ENCODE results near the gene TLE1. TPM values are rescaled to one million over a fixed set of nuclear protein-coding genes. Genes with fewer than 3 reads are reported as not detected.

TLE1 gene
- total and polyA plus RNA-seq, 10 of the 15 experiments (the other 5 are each of a cell fraction or from before 2014, with no cell fraction given) = 0.04 to 0.23 (median 0.10) TPM; not detected in 6

- WGBS (ENCODE audit: insufficient coverage, insufficient replicate concordance, low lambda C conversion rate, missing lambda C conversion rate) = 52% methylated on average over 15 of the region's 15 CpGs
- POLR2A ChIA-PET = no interaction called here
- Histone ChIP-seq H3K27ac (ENCODE audit: control insufficient read depth, insufficient read depth) (no peak overlapping the region), H3K27me3 (replicated peaks in 1 of 2; ENCODE audit: control insufficient read depth in 2 of 2, insufficient read depth in 2 of 2, low read length in 1 of 2) (no peaks in the 10 kb centered on the region), H3K9ac (ENCODE audit: control insufficient read depth, insufficient read depth, low read length) (no peak overlapping the region), H4K20me1 (ENCODE audit: control insufficient read depth, insufficient read depth) (no peaks in the 10 kb centered on the region), H3K4me2 (ENCODE audit: control insufficient read depth, insufficient read depth) (no peak overlapping the region), H3K4me3 (no peak overlapping the region), H3K79me2 (ENCODE audit: control insufficient read depth, insufficient read depth, low read length) (no peaks in the 10 kb centered on the region), H2AFZ (ENCODE audit: control insufficient read depth, low read depth, low read length) (no peak overlapping the region), H3K36me3 (ENCODE audit: control insufficient read depth in 2 of 2, insufficient read depth in 2 of 2, low read length in 1 of 2) (no peaks in the 10 kb centered on the region), H3K9me3 (replicated peaks; ENCODE audit: control insufficient read depth, insufficient read depth, low read length) (no peaks in the 10 kb centered on the region), H3K4me1 (ENCODE audit: control insufficient read depth, insufficient read depth, low read length) (no peaks in the 10 kb centered on the region)
- ATAC-seq = no peak
- no peak for DNase-seq (ENCODE audit: low read depth, low spot score)
- FAIRE-seq = no peak
- CTCF ChIA-PET = no interaction called here
- no TSS peak for BruUV-seq (replicated peaks)
- RAD21 ChIA-PET (ENCODE audit: unreplicated experiment) = no interaction called here
- TF ChIP-seq ZZZ3 (IDR thresholded peaks at IDR 0.05; ENCODE audit: control insufficient read depth, insufficient read length, low read depth) (no peak), GATAD2B (conservative IDR thresholded peaks at IDR 0.05; ENCODE audit: low read depth) (no peak), SP1 (IDR thresholded peaks at IDR 0.05; ENCODE audit: low read depth, low read length) (no peak), KDM1A (IDR thresholded peaks at IDR 0.05; ENCODE audit: borderline replicate concordance) (no peak), BACH1 (IDR thresholded peaks at IDR 0.05; ENCODE audit: borderline replicate concordance) (no peak), IRF5 (IDR thresholded peaks at IDR 0.05; ENCODE audit: borderline replicate concordance) (no peak), NR2C2 (IDR thresholded peaks at IDR 0.05; ENCODE audit: borderline replicate concordance, control insufficient read depth, insufficient read length, low read depth) (no peak), FOS (IDR thresholded peaks at IDR 0.05; ENCODE audit: borderline replicate concordance, extremely low read depth, insufficient read length) (no peak), ZNF384 (IDR thresholded peaks at IDR 0.05; ENCODE audit: borderline replicate concordance, low read depth, low read length) (no peak), HDGF (IDR thresholded peaks at IDR 0.05) (no peak), SUPT20H (IDR thresholded peaks at IDR 0.05; ENCODE audit: borderline replicate concordance, control insufficient read depth, low read depth, low read length) (no peak), CHD2 (IDR thresholded peaks at IDR 0.05; ENCODE audit: borderline replicate concordance, low read depth, low read length) (no peak), ETV6 (conservative IDR thresholded peaks at IDR 0.05 in 1 of 2, IDR thresholded peaks at IDR 0.05 in 1 of 2; ENCODE audit: borderline replicate concordance in 1 of 2, low read depth in 1 of 2) (no peak), SMARCA5 (IDR thresholded peaks at IDR 0.05) (no peak)
- TF ChIP-seq, protein P1, sequence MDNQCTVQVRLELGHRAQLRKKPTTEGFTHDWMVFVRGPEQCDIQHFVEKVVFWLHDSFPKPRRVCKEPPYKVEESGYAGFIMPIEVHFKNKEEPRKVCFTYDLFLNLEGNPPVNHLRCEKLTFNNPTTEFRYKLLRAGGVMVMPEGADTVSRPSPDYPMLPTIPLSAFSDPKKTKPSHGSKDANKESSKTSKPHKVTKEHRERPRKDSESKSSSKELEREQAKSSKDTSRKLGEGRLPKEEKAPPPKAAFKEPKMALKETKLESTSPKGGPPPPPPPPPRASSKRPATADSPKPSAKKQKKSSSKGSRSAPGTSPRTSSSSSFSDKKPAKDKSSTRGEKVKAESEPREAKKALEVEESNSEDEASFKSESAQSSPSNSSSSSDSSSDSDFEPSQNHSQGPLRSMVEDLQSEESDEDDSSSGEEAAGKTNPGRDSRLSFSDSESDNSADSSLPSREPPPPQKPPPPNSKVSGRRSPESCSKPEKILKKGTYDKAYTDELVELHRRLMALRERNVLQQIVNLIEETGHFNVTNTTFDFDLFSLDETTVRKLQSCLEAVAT (IDR thresholded peaks at IDR 0.05) = no peak
- intact Hi-C loops (cut with micrococcal nuclease; ENCODE audit: unreplicated experiment) (no loop called here), in situ Hi-C loops (cut with MboI) (no loop called here)
- SMC1A ChIA-PET (ENCODE audit: uncharacterized antibody, unreplicated experiment) = no interaction called here
These were observed 96.5 kb downstream of the TLE1 start for GRCh38 chr9:81592887-81593266.

Data from GM12878 (cell line).